Measurements from ENCODE around the gene FAM47E. TPM values are rescaled to one million over a fixed set of nuclear protein-coding genes. Genes with fewer than 3 reads are reported as not detected.
"Not testable (repeated sequence)": the region's sequence is repeated elsewhere in the genome, so short reads cannot be mapped to it uniquely, and the experiment has no call there.

The FAM47E gene
- polyA plus RNA-seq, 4 donors: 6.0 to 10.2 (median 7.9) TPM

GRCh38 chr4:76266627-76267026, 15.1 kb downstream of the FAM47E start:
- no peak for DNase-seq (ENCODE audit: low read depth in 4 of 4, low spot score in 2 of 4)

- DNase-seq (ENCODE audit: low read depth in 4 of 4, low spot score in 2 of 4): no peak
These were observed 16.3 kb downstream of the FAM47E start for GRCh38 chr4:76267811-76268210.

- DNase-seq (ENCODE audit: low read depth in 4 of 4, low spot score in 2 of 4): no peak
These were observed 19.0 kb downstream of the FAM47E start for GRCh38 chr4:76270244-76271175.

GRCh38 chr4:76271248-76271647, 19.7 kb downstream of the FAM47E start:
- DNase-seq (ENCODE audit: low read depth in 4 of 4, low spot score in 2 of 4): no peak

- no peak for DNase-seq (ENCODE audit: low read depth in 4 of 4, low spot score in 2 of 4)
These were observed 20.6 kb downstream of the FAM47E start for GRCh38 chr4:76272073-76272472.

GRCh38 chr4:76272582-76272981, 21.1 kb downstream of the FAM47E start:
- DNase-seq (ENCODE audit: low read depth in 4 of 4, low spot score in 2 of 4): no peak

- no peak for DNase-seq (ENCODE audit: low read depth in 4 of 4, low spot score in 2 of 4)
These were observed 21.5 kb downstream of the FAM47E start for GRCh38 chr4:76272999-76273398.

GRCh38 chr4:76275486-76276124, 24.1 kb downstream of the FAM47E start:
- no peak for DNase-seq (ENCODE audit: low read depth in 4 of 4, low spot score in 2 of 4)

GRCh38 chr4:76276813-76277212, 25.3 kb downstream of the FAM47E start:
- DNase-seq (ENCODE audit: low read depth in 4 of 4, low spot score in 2 of 4): no peak

- DNase-seq (ENCODE audit: low read depth in 4 of 4, low spot score in 2 of 4): no peak
These were observed 26.1 kb downstream of the FAM47E start for GRCh38 chr4:76277667-76278066.

- no peak for DNase-seq (ENCODE audit: low read depth in 4 of 4, low spot score in 2 of 4)
These were observed 27.1 kb downstream of the FAM47E start for GRCh38 chr4:76278583-76278982.

- no peak for DNase-seq (ENCODE audit: low read depth in 4 of 4, low spot score in 2 of 4)
These were observed 27.9 kb downstream of the FAM47E start for GRCh38 chr4:76279462-76279861.

- no peak for DNase-seq (ENCODE audit: low read depth in 4 of 4, low spot score in 2 of 4)
These were observed 29.2 kb downstream of the FAM47E start for GRCh38 chr4:76280488-76281441.

GRCh38 chr4:76281594-76281993, 30.1 kb downstream of the FAM47E start:
- not testable (repeated sequence) for DNase-seq (ENCODE audit: low read depth in 4 of 4, low spot score in 2 of 4)

- DNase-seq (ENCODE audit: low read depth in 4 of 4, low spot score in 2 of 4): no peak
These were observed 31.6 kb downstream of the FAM47E start for GRCh38 chr4:76282941-76283689.

GRCh38 chr4:76283900-76284299, 32.4 kb downstream of the FAM47E start:
- no peak for DNase-seq (ENCODE audit: low read depth in 4 of 4, low spot score in 2 of 4)

GRCh38 chr4:76287811-76288210, 36.3 kb downstream of the FAM47E start:
- DNase-seq (ENCODE audit: low read depth in 4 of 4, low spot score in 2 of 4): not testable (repeated sequence)

- DNase-seq (ENCODE audit: low read depth in 4 of 4, low spot score in 2 of 4): no peak
These were observed 41.2 kb downstream of the FAM47E start for GRCh38 chr4:76292730-76293129.

GRCh38 chr4:76293772-76294171, 42.3 kb downstream of the FAM47E start:
- no peak for DNase-seq (ENCODE audit: low read depth in 4 of 4, low spot score in 2 of 4)

GRCh38 chr4:76296286-76296820, 44.8 kb downstream of the FAM47E start:
- no peak for DNase-seq (ENCODE audit: low read depth in 4 of 4, low spot score in 2 of 4)
